Progenitor cell of endocrine pancreas (in vitro differentiated cells): ENCODE data around the gene CYFIP1. TPM values are rescaled to one million over a fixed set of nuclear protein-coding genes. Genes with fewer than 3 reads are reported as not detected.

ENCODE experiments used
- DNase-seq: peaks from one replicate; pipeline ENCODE4 v3.0.0; 2021; ENCODE audit warnings: low spot score; ENCODE audit not compliant: unreplicated experiment
- H3K27ac Mint-ChIP-seq: 2 replicates; pipeline ENCODE4 v1.8.0; 2021; ENCODE audit warnings: mild to moderate bottlenecking, moderate library complexity, mixed read lengths
- H3K27me3 Mint-ChIP-seq: 2 replicates; pipeline ENCODE4 v1.8.0; 2021; ENCODE audit warnings: mixed read lengths
- H3K36me3 Mint-ChIP-seq: 2 replicates; pipeline ENCODE4 v1.8.0; 2022; ENCODE audit warnings: mixed read lengths; ENCODE audit not compliant: insufficient read depth
- H3K4me1 Mint-ChIP-seq: 2 replicates; pipeline ENCODE4 v1.8.0; 2021; ENCODE audit warnings: low read depth, mixed read lengths
- H3K4me3 Mint-ChIP-seq: 2 replicates; pipeline ENCODE4 v1.8.0; 2021; ENCODE audit warnings: low read depth, mild to moderate bottlenecking, moderate library complexity, mixed read lengths
- H3K9me3 Mint-ChIP-seq: 2 replicates; pipeline ENCODE4 v1.8.0; 2021; ENCODE audit warnings: low read depth, mixed read lengths
- CTCF ChIP-seq: fragments of 200-600 bp; sonication (generic); IDR thresholded peaks from one replicate; pipeline ENCODE4 v1.5.0; 2021; ENCODE audit warnings: antibody characterized with exemption, mild to moderate bottlenecking; ENCODE audit not compliant: unreplicated experiment
- total RNA-seq: library from RNA; stranded (reverse); gene quantifications from 2 replicates; pipeline ENCODE4 v1.2.1, GENCODE V29; 2021

The CYFIP1 gene
- total RNA-seq, 1 donor from 2014 or later: 175 TPM

GRCh38 chr15:22947101-22948000 is 32.8 kb downstream of the CYFIP1 start:
- Mint-ChIP-seq H3K9me3 (no peaks in the 10 kb centered on the region), H3K27me3 (no peaks in the 10 kb centered on the region), H3K4me1 (peaks cover 17% of the 10 kb centered on the region), H3K36me3 (peaks cover 8% of the 10 kb centered on the region), H3K27ac (peak overlapping the region; percentile 56), H3K4me3 (no peak overlapping the region)
- no peak for TF ChIP-seq CTCF
- DNase-seq: no peak

GRCh38 chr15:22945071-22945470 is 35.1 kb downstream of the CYFIP1 start:
- Mint-ChIP-seq H3K36me3 (peaks cover 15% of the 10 kb centered on the region), H3K27ac (no peak overlapping the region), H3K4me1 (peaks cover 24% of the 10 kb centered on the region), H3K9me3 (no peaks in the 10 kb centered on the region), H3K4me3 (no peak overlapping the region), H3K27me3 (no peaks in the 10 kb centered on the region)
- no peak for TF ChIP-seq CTCF
- DNase-seq: no peak

GRCh38 chr15:22944651-22945050 is 35.5 kb downstream of the CYFIP1 start:
- H3K9me3 Mint-ChIP-seq: no peaks in the 10 kb centered on the region
- H3K36me3 Mint-ChIP-seq: peaks cover 15% of the 10 kb centered on the region
- H3K27me3 Mint-ChIP-seq: no peaks in the 10 kb centered on the region
- no peak overlapping the region for H3K27ac Mint-ChIP-seq
- H3K4me1 Mint-ChIP-seq: peaks cover 24% of the 10 kb centered on the region
- TF ChIP-seq CTCF: no peak
- DNase-seq: no peak
- H3K4me3 Mint-ChIP-seq: no peak overlapping the region

GRCh38 chr15:22942877-22943276 is 37.3 kb downstream of the CYFIP1 start:
- DNase-seq: no peak
- Mint-ChIP-seq H3K36me3 (peaks cover 15% of the 10 kb centered on the region), H3K27me3 (no peaks in the 10 kb centered on the region), H3K27ac (no peak overlapping the region), H3K9me3 (no peaks in the 10 kb centered on the region), H3K4me3 (no peak overlapping the region), H3K4me1 (peaks cover 15% of the 10 kb centered on the region)
- TF ChIP-seq CTCF: no peak

- TF ChIP-seq CTCF: no peak
- Mint-ChIP-seq H3K27me3 (no peaks in the 10 kb centered on the region), H3K36me3 (peaks cover 15% of the 10 kb centered on the region), H3K4me1 (peaks cover 15% of the 10 kb centered on the region), H3K4me3 (no peak overlapping the region), H3K9me3 (no peaks in the 10 kb centered on the region), H3K27ac (no peak overlapping the region)
- no peak for DNase-seq
Measured at GRCh38 chr15:22942306-22942855, 37.8 kb downstream of the CYFIP1 start.
